ENCODE data around the gene SLC39A1. TPM values are rescaled to one million over a fixed set of nuclear protein-coding genes. Genes with fewer than 3 reads are reported as not detected.

The SLC39A1 gene
- total RNA-seq, 4 donors from 2014 or later = 60.0 to 79.5 (median 69.6) TPM

GRCh38 chr1:153945131-153945794, 18.1 kb downstream of the SLC39A1 start:
- H3K27me3 ChIP-seq = no peaks in the 10 kb centered on the region
- TF ChIP-seq EP300 (IDR thresholded peaks at IDR 0.05) = no peak
- TF ChIP-seq POLR2A (IDR thresholded peaks at IDR 0.05) = peak in 1 of 2 donors; percentile 33
- peak in 1 of 2 donors; percentile 80 for DNase-seq (ENCODE audit: low spot score in 2 of 2)
- H3K27ac ChIP-seq = peak overlapping the region; percentile 98
- no peaks in the 10 kb centered on the region for H3K9me3 ChIP-seq
- peaks cover 47% of the 10 kb centered on the region for H3K36me3 ChIP-seq
- H3K4me3 ChIP-seq = peak overlapping the region; percentile 97
- H3K4me1 ChIP-seq = peaks cover 26% of the 10 kb centered on the region
- 17% methylated on average over 10 of the region's 12 CpGs for WGBS

- 77% methylated on average over 3 of the region's 3 CpGs for WGBS
- TF ChIP-seq CTCF (IDR thresholded peaks at IDR 0.05) (no peak), EP300 (IDR thresholded peaks at IDR 0.05) (no peak), POLR2AphosphoS5 (IDR thresholded peaks at IDR 0.05) (no peak), POLR2A (IDR thresholded peaks at IDR 0.05) (no peak)
- peak overlapping the region; percentile 97 for H3K4me3 ChIP-seq
- no peaks in the 10 kb centered on the region for H3K27me3 ChIP-seq
- peaks cover 26% of the 10 kb centered on the region for H3K4me1 ChIP-seq
- DNase-seq (ENCODE audit: low spot score in 2 of 2) = no peak
- H3K27ac ChIP-seq = peak overlapping the region; percentile 98
- H3K36me3 ChIP-seq = peaks cover 48% of the 10 kb centered on the region
- no peaks in the 10 kb centered on the region for H3K9me3 ChIP-seq
These were observed 18.6 kb downstream of the SLC39A1 start for GRCh38 chr1:153944827-153945117.

GRCh38 chr1:153944005-153944826, 19.1 kb downstream of the SLC39A1 start:
- Histone ChIP-seq H3K27ac (peak overlapping the region; percentile 98), H3K36me3 (peaks cover 52% of the 10 kb centered on the region), H3K9me3 (no peaks in the 10 kb centered on the region), H3K4me1 (peaks cover 26% of the 10 kb centered on the region), H3K4me3 (peak overlapping the region; percentile 97), H3K27me3 (no peaks in the 10 kb centered on the region)
- WGBS = 79% methylated on average over 9 of the region's 15 CpGs
- peak in 1 of 2 donors; percentile 68 for DNase-seq (ENCODE audit: low spot score in 2 of 2)
- TF ChIP-seq EP300 (IDR thresholded peaks at IDR 0.05) (no peak), CTCF (IDR thresholded peaks at IDR 0.05) (no peak), POLR2AphosphoS5 (IDR thresholded peaks at IDR 0.05) (no peak), POLR2A (IDR thresholded peaks at IDR 0.05) (no peak)

- no peak for DNase-seq (ENCODE audit: low spot score in 2 of 2)
- H3K36me3 ChIP-seq = peaks cover 49% of the 10 kb centered on the region
- 77% methylated on average over 5 of the region's 11 CpGs for WGBS
- no peak overlapping the region for H3K27ac ChIP-seq
- H3K27me3 ChIP-seq = no peaks in the 10 kb centered on the region
- no peak for TF ChIP-seq EP300 (IDR thresholded peaks at IDR 0.05)
- no peak for TF ChIP-seq POLR2AphosphoS5 (IDR thresholded peaks at IDR 0.05)
- TF ChIP-seq CTCF (IDR thresholded peaks at IDR 0.05) = no peak
- peaks cover 26% of the 10 kb centered on the region for H3K4me1 ChIP-seq
- H3K9me3 ChIP-seq = no peaks in the 10 kb centered on the region
- H3K4me3 ChIP-seq = no peak overlapping the region
These were observed 20.4 kb downstream of the SLC39A1 start for GRCh38 chr1:153942766-153943549.

GRCh38 chr1:153941826-153942725, 21.3 kb downstream of the SLC39A1 start:
- Histone ChIP-seq H3K27ac (no peak overlapping the region), H3K4me1 (peaks cover 26% of the 10 kb centered on the region), H3K27me3 (no peaks in the 10 kb centered on the region), H3K9me3 (no peaks in the 10 kb centered on the region), H3K36me3 (peaks cover 55% of the 10 kb centered on the region), H3K4me3 (no peak overlapping the region)
- DNase-seq (ENCODE audit: low spot score in 2 of 2) = peak in 1 of 2 donors; percentile 61
- TF ChIP-seq EP300 (IDR thresholded peaks at IDR 0.05) (no peak), CTCF (IDR thresholded peaks at IDR 0.05) (no peak), POLR2A (IDR thresholded peaks at IDR 0.05) (no peak), POLR2AphosphoS5 (IDR thresholded peaks at IDR 0.05) (no peak)
- WGBS = 94% methylated on average over 34 of the region's 34 CpGs

Measured in suprapubic skin (tissue), 4 donors.